DOHH2 (cell line): Measurements from ENCODE around the gene RIPOR3.

Experiments used
- H3F3A ChIP-seq: fragments of 200-600 bp; sonication (generic), shearing (Covaris generic); 2 replicates; pipeline ENCODE4 v1.6.0; 2016; ENCODE audit warnings: antibody characterized with exemption, mild to moderate bottlenecking; ENCODE audit not compliant: control insufficient read depth, insufficient read depth
- H3K27ac ChIP-seq: fragments of 200-600 bp; sonication (generic); 2 replicates; pipeline ENCODE4 v1.5.1; 2014; ENCODE audit warnings: low read depth, mild to moderate bottlenecking, low read length, moderate library complexity
- H3K27me3 ChIP-seq: fragments of 200-600 bp; sonication (generic); 2 replicates; pipeline ENCODE4 v1.6.1; 2014; ENCODE audit warnings: mild to moderate bottlenecking, low read length, mixed read lengths; ENCODE audit not compliant: control insufficient read depth
- H3K36me3 ChIP-seq: fragments of 200-600 bp; sonication (generic); 2 replicates; pipeline ENCODE4 v1.6.1; 2014; ENCODE audit warnings: mild to moderate bottlenecking, low read length, moderate library complexity, mixed read lengths; ENCODE audit not compliant: control insufficient read depth
- H3K4me1 ChIP-seq: fragments of 200-600 bp; sonication (generic); 2 replicates; pipeline ENCODE4 v1.6.1; 2014; ENCODE audit warnings: mild to moderate bottlenecking, low read length, mixed read lengths; ENCODE audit not compliant: control insufficient read depth
- H3K4me2 ChIP-seq: fragments of 200-600 bp; sonication (generic); 2 replicates; pipeline ENCODE4 v1.6.0; 2014; ENCODE audit warnings: mild to moderate bottlenecking, low read length, moderate library complexity
- H3K4me3 ChIP-seq: fragments of 200-600 bp; sonication (generic); 2 replicates; pipeline ENCODE4 v1.5.1; 2014; ENCODE audit warnings: mild to moderate bottlenecking, low read length, mixed read lengths
- H3K79me2 ChIP-seq: fragments of 200-600 bp; sonication (generic); 2 replicates; pipeline ENCODE4 v1.6.1; 2014; ENCODE audit warnings: mild to moderate bottlenecking, low read length, mixed read lengths; ENCODE audit not compliant: control insufficient read depth
- H3K9me2 ChIP-seq: fragments of 200-600 bp; sonication (generic); replicated peaks from 2 replicates; pipeline ENCODE4 v1.6.1; 2014; ENCODE audit warnings: mild to moderate bottlenecking, low read length, mixed read lengths; ENCODE audit not compliant: control insufficient read depth
- H3K9me3 ChIP-seq: fragments of 200-600 bp; sonication (generic); 2 replicates; pipeline ENCODE4 v1.6.1; 2014; ENCODE audit warnings: antibody characterized with exemption, low read length, mixed read lengths; ENCODE audit not compliant: control insufficient read depth, insufficient read depth
- H4K20me1 ChIP-seq: fragments of 200-600 bp; sonication (generic); 2 replicates; pipeline ENCODE4 v1.6.0; 2014; ENCODE audit warnings: low read depth, mild to moderate bottlenecking, antibody characterized with exemption, low read length, moderate library complexity; ENCODE audit not compliant: control insufficient read depth, insufficient read depth
- EZH2phosphoT487 ChIP-seq: fragments of 200-600 bp; sonication (generic); IDR thresholded peaks from 2 replicates; pipeline ENCODE4 v1.6.1; 2017; ENCODE audit warnings: borderline replicate concordance, mild to moderate bottlenecking, antibody characterized with exemption, low read length, moderate library complexity, mixed read lengths
- TF ChIP-seq, protein P1 (sequence below): fragments of 200-600 bp; sonication (generic); IDR thresholded peaks from one replicate; pipeline ENCODE4 v1.5.1; 2014; ENCODE audit warnings: antibody characterized with exemption, mild to moderate bottlenecking, low read depth, low read length; ENCODE audit not compliant: poor library complexity, severe bottlenecking

The RIPOR3 gene

DNA sequence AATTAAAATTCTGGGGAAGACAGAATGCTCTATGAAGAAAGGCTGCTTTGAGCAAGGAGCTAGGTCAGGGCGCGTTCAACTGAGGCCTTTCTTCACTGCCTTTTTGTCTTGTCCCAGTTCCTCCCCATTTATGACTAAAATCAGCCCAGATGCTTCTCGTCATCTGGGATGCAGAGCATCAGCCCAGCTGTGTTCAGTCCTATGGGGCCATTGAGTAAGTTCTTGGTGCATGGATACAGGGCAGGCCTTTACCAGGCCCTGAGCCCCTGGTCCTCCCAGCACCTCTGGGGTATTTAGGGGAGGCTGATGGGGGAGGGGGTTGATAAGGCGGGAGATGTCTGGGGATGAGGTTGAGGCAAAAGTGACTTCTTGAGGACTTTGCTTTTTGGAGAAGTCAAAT lies 125.5 kb downstream of the RIPOR3 start:
- H3K9me3 ChIP-seq: no peaks in the 10 kb centered on the region
- TF ChIP-seq, protein P1, sequence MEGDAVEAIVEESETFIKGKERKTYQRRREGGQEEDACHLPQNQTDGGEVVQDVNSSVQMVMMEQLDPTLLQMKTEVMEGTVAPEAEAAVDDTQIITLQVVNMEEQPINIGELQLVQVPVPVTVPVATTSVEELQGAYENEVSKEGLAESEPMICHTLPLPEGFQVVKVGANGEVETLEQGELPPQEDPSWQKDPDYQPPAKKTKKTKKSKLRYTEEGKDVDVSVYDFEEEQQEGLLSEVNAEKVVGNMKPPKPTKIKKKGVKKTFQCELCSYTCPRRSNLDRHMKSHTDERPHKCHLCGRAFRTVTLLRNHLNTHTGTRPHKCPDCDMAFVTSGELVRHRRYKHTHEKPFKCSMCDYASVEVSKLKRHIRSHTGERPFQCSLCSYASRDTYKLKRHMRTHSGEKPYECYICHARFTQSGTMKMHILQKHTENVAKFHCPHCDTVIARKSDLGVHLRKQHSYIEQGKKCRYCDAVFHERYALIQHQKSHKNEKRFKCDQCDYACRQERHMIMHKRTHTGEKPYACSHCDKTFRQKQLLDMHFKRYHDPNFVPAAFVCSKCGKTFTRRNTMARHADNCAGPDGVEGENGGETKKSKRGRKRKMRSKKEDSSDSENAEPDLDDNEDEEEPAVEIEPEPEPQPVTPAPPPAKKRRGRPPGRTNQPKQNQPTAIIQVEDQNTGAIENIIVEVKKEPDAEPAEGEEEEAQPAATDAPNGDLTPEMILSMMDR: no peak
- TF ChIP-seq EZH2phosphoT487: no peak
- H3K4me3 ChIP-seq: no peak overlapping the region
- H3K4me1 ChIP-seq: no peaks in the 10 kb centered on the region
- no peak overlapping the region for H3K27ac ChIP-seq
- no peaks in the 10 kb centered on the region for H3F3A ChIP-seq
- no peaks in the 10 kb centered on the region for H3K9me2 ChIP-seq
- H3K27me3 ChIP-seq: no peaks in the 10 kb centered on the region
- peaks cover 37% of the 10 kb centered on the region for H3K36me3 ChIP-seq
- H3K79me2 ChIP-seq: no peaks in the 10 kb centered on the region
- H3K4me2 ChIP-seq: no peak overlapping the region
- H4K20me1 ChIP-seq: peaks cover 4% of the 10 kb centered on the region; the same call in 1 of the 2 replicates

DNA sequence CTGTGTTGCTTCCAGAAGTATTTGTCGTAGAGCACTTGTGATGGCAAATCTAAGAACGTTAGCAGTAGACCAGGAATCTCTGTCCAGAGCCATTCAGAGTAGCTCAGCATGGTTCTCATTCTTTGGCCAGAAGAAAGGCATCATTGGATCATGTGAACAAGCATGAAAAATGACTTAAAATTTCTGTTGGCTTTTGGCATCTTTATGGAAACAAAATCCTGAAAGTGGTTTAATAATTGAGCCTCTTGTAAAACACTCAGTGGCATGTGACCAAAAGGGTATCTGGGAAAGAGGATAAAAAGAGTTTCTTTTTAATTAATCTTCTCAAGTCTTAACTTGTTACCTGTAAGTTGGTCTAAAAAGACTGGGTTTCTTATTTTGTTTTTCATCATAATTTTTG lies 126.0 kb downstream of the RIPOR3 start:
- H3K9me2 ChIP-seq: no peaks in the 10 kb centered on the region
- no peaks in the 10 kb centered on the region for H3K9me3 ChIP-seq
- TF ChIP-seq, protein P1: no peak
- TF ChIP-seq EZH2phosphoT487: no peak

DNA sequence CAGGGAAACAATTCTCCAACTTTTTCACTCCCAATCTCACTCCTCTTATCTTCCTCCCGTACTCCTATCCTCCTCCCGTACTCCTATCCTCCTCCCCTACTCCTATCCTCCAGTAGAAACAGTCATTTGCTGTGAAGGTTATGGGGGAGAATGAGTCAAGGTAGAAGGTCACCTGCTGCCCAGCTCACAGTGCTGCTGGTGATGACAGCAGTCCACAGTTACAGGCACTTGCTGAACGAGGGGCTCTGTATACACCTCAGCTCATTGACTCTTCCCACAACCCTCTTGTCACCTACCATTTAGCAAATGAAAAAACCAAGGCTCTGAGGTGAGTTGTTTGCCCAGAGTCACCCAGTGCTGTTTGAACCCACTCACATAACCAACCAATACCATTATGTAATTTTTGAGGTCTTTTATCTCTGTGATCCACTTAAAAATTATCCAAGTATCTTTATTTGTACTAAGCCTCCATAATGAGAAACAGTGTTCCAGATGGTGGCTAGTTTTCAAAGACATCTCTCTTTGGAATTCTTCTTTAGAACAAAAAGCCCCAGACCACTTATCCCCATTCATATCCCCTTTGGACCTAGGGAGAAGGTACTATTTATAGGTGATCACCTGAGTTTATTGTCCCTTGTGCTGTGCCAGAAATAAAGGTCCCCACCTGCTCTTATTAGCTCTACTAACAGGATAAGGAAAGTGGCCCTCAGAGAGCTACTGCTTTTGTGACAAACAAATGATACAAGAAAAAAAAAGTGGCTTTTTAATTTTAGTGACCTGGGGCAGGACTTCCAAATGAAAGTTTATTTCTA lies 128.0 kb downstream of the RIPOR3 start:
- Histone ChIP-seq H3K79me2 (peaks cover 7% of the 10 kb centered on the region), H3K9me3 (no peaks in the 10 kb centered on the region), H3K9me2 (no peaks in the 10 kb centered on the region), H4K20me1 (peaks cover 4% of the 10 kb centered on the region; the same call in 1 of the 2 replicates), H3K4me1 (no peaks in the 10 kb centered on the region), H3K4me3 (no peak overlapping the region), H3F3A (no peaks in the 10 kb centered on the region), H3K27ac (no peak overlapping the region), H3K36me3 (peaks cover 27% of the 10 kb centered on the region), H3K27me3 (no peaks in the 10 kb centered on the region), H3K4me2 (no peak overlapping the region)
- no peak for TF ChIP-seq EZH2phosphoT487
- TF ChIP-seq, protein P1: no peak

More for the DNA sequence above, 126.0 kb downstream of the RIPOR3 start:
- no peak overlapping the region for H3K27ac ChIP-seq
- no peak overlapping the region for H3K4me3 ChIP-seq
- H3K27me3 ChIP-seq: no peaks in the 10 kb centered on the region
- H3K79me2 ChIP-seq: no peaks in the 10 kb centered on the region; the same call in 1 of the 2 replicates
- H4K20me1 ChIP-seq: peaks cover 4% of the 10 kb centered on the region; the same call in 1 of the 2 replicates
- H3K4me2 ChIP-seq: no peak overlapping the region
- no peaks in the 10 kb centered on the region for H3F3A ChIP-seq
- H3K36me3 ChIP-seq: peaks cover 37% of the 10 kb centered on the region
- no peaks in the 10 kb centered on the region for H3K4me1 ChIP-seq
